KMS-11 (cell line): ENCODE results near the gene AKAP13.
"Not testable (repeated sequence)": the region's sequence is repeated elsewhere in the genome, so short reads cannot be mapped to it uniquely, and the experiment has no call there.

Experiments
- H2AFZ ChIP-seq: fragments of 200-600 bp; sonication (generic); 2 replicates; pipeline ENCODE4 v1.6.1; 2016; ENCODE audit warnings: antibody characterized with exemption, mixed run types, low read depth
- H3K27ac ChIP-seq: fragments of 200-600 bp; sonication (generic); 2 replicates; pipeline ENCODE4 v1.6.1; 2016; ENCODE audit warnings: mild to moderate bottlenecking, mixed run types
- H3K27me3 ChIP-seq: fragments of 200-600 bp; sonication (generic); 2 replicates; pipeline ENCODE4 v1.6.1; 2017; ENCODE audit warnings: mild to moderate bottlenecking, low read depth, mixed run types, moderate library complexity; ENCODE audit not compliant: insufficient read depth
- H3K36me3 ChIP-seq: fragments of 200-600 bp; sonication (generic); 2 replicates; pipeline ENCODE4 v1.6.1; 2017; ENCODE audit warnings: mild to moderate bottlenecking, mixed run types; ENCODE audit not compliant: insufficient read depth
- H3K4me1 ChIP-seq: fragments of 200-600 bp; sonication (generic); 2 replicates; pipeline ENCODE4 v1.6.1; 2016; ENCODE audit warnings: mild to moderate bottlenecking, low read depth, mixed run types; ENCODE audit not compliant: poor library complexity, severe bottlenecking
- H3K4me2 ChIP-seq: fragments of 200-600 bp; sonication (generic); 2 replicates; pipeline ENCODE4 v1.7.0; 2016; ENCODE audit warnings: mild to moderate bottlenecking, mixed run types
- H3K4me3 ChIP-seq: fragments of 200-600 bp; sonication (generic); IDR thresholded peaks from 2 replicates; pipeline ENCODE4 v1.6.1; 2017; ENCODE audit warnings: low read depth, low read length, mixed read lengths; ENCODE audit not compliant: insufficient read depth
- H3K79me2 ChIP-seq: fragments of 200-600 bp; sonication (generic); 2 replicates; pipeline ENCODE4 v1.6.1; 2016; ENCODE audit warnings: low read depth, mixed run types; ENCODE audit not compliant: insufficient read depth
- H3K9ac ChIP-seq: fragments of 200-600 bp; sonication (generic); 2 replicates; pipeline ENCODE4 v1.6.1; 2016; ENCODE audit warnings: mild to moderate bottlenecking, mixed run types
- H4K20me1 ChIP-seq: fragments of 200-600 bp; sonication (generic); 2 replicates; pipeline ENCODE4 v1.6.1; 2016; ENCODE audit warnings: mild to moderate bottlenecking, mixed run types; ENCODE audit not compliant: insufficient read depth
- CTCF ChIP-seq: fragments of 200-600 bp; sonication (generic); conservative IDR thresholded peaks from 2 replicates; pipeline ENCODE4 v1.6.1; 2017; ENCODE audit warnings: low read depth, mild to moderate bottlenecking, antibody characterized with exemption, low read length, moderate library complexity, mixed read lengths

The AKAP13 gene

DNA sequence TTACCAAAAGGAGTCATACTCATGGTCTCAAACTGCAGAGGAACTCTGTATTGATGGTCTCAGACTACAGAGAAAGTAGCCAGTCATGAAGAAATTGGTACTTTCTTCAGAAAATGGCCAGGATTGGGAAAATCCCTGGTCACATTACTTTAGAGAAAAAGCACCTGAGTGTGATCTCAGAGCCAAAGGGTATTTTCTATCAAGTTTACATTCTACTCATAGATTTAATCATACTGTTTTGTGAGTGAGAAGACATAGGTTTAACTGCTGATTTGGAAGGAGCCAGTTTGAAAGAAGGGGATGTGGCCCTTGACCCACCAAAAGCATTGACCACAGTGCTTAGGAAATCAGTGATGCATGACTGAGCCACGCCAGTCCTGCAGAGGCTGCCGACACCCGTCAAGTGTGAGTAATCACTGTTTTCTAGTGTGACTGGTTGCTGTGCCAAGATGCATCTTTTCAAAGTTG lies 203.6 kb downstream of the AKAP13 start:
- no peak overlapping the region for H3K4me2 ChIP-seq
- no peak overlapping the region for H3K9ac ChIP-seq

DNA sequence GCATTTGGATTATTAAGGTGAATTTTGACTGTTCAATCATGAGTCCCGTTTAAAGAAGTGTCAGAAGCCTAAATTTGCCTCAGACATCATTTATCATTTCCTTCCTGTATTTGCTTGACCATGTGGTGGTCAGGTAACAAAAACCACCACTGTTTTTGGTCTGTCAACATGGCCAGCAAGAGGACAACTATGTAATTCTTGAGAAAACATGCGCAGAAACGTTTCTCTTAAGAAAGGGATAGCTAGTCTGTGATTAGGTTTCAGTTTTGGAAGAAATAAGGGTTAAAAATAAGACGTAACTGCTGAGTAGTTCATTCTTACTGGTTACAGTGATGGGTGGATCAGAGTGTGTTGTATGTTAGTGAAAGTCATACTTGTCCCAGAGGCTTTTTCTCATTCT lies 204.5 kb downstream of the AKAP13 start:
- Histone ChIP-seq H3K4me2 (no peak overlapping the region), H3K36me3 (no peaks in the 10 kb centered on the region), H4K20me1 (no peaks in the 10 kb centered on the region), H3K79me2 (no peaks in the 10 kb centered on the region), H3K9ac (no peak overlapping the region), H3K27ac (no peak overlapping the region), H3K4me3 (no peak overlapping the region), H2AFZ (no peak overlapping the region), H3K4me1 (peaks cover 20% of the 10 kb centered on the region), H3K27me3 (no peaks in the 10 kb centered on the region)
- no peak for TF ChIP-seq CTCF

More for the DNA sequence above, 203.6 kb downstream of the AKAP13 start:
- Histone ChIP-seq H3K27ac (no peak overlapping the region), H3K36me3 (no peaks in the 10 kb centered on the region), H3K4me3 (no peak overlapping the region), H2AFZ (no peak overlapping the region), H3K27me3 (no peaks in the 10 kb centered on the region), H3K4me1 (peaks cover 20% of the 10 kb centered on the region), H4K20me1 (no peaks in the 10 kb centered on the region), H3K79me2 (no peaks in the 10 kb centered on the region)
- no peak for TF ChIP-seq CTCF

GRCh38 chr15:85586196-85586595 lies 205.8 kb downstream of the AKAP13 start:
- not testable (repeated sequence) for H3K4me3 ChIP-seq, H3K79me2 ChIP-seq, H3K27ac ChIP-seq, H3K9ac ChIP-seq, H3K36me3 ChIP-seq, H3K4me2 ChIP-seq, H4K20me1 ChIP-seq, H2AFZ ChIP-seq, H3K27me3 ChIP-seq
- H3K4me1 ChIP-seq, result peaks cover 20% of the 10 kb centered on the region

DNA sequence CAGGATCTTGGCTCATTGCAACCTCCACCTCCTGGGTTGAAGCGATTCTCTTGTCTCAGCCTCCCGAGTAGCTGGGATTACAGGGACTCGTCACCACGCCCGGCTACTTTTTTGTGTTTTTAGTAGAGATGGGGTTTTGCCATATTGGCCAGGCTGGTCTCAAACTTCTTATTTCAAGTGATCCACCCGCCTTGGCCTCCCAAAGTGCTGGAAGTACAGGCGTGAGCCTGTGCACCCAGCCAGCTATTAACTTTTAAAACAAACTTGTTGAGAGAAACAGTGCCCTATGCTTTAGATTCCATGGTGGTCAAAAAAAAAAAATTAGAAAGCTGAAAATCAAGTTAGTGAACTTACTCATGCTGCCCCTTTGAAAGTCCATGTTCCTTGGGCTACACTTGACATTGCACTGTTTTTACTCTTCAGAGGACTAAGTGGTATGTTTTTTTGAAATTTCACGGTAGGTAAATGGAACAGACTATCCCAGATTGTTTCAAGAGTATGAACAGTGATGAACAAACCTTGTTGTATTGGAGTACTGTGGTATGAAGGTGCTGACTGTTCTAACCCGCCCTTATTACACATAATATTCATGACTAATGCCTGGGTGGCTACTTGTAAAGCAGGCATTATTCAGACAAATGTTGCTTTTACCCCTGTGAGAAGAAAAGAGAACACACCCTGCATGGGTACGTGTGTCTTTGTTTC lies 207.5 kb downstream of the AKAP13 start:
- H3K27me3 ChIP-seq, result no peaks in the 10 kb centered on the region
- peaks cover 7% of the 10 kb centered on the region for H3K4me1 ChIP-seq
- no peaks in the 10 kb centered on the region for H3K79me2 ChIP-seq
- H3K4me3 ChIP-seq, result no peak overlapping the region
- no peak overlapping the region for H3K27ac ChIP-seq
- no peak overlapping the region for H2AFZ ChIP-seq
- H3K9ac ChIP-seq, result no peak overlapping the region
- no peak overlapping the region for H3K4me2 ChIP-seq
- H4K20me1 ChIP-seq, result no peaks in the 10 kb centered on the region
- no peaks in the 10 kb centered on the region for H3K36me3 ChIP-seq
- TF ChIP-seq CTCF, result no peak

- H3K36me3 ChIP-seq, result no peaks in the 10 kb centered on the region
- H3K27me3 ChIP-seq, result no peaks in the 10 kb centered on the region
- H2AFZ ChIP-seq, result no peak overlapping the region
- H3K79me2 ChIP-seq, result no peaks in the 10 kb centered on the region
- H3K27ac ChIP-seq, result no peak overlapping the region
- H3K9ac ChIP-seq, result no peak overlapping the region
- TF ChIP-seq CTCF, result no peak
- no peaks in the 10 kb centered on the region for H4K20me1 ChIP-seq
- H3K4me1 ChIP-seq, result peaks cover 7% of the 10 kb centered on the region
- no peak overlapping the region for H3K4me2 ChIP-seq
- no peak overlapping the region for H3K4me3 ChIP-seq
Measured at GRCh38 chr15:85588677-85589076, 208.3 kb downstream of the AKAP13 start.
